Activated B cell treated with CpG ODN at 0.5 μM for 24 hours (primary cell): ENCODE measurements around the gene WRNIP1. TPM values are rescaled to one million over a fixed set of nuclear protein-coding genes. Genes with fewer than 3 reads are reported as not detected.
"Not testable (repeated sequence)": the region's sequence is repeated elsewhere in the genome, so short reads cannot be mapped to it uniquely, and the experiment has no call there.

Experiments
- ATAC-seq: fragments of 200-7000 bp; cut with Tn5 transposase; one replicate; pipeline ENCODE4 v1.10.0; 2021; ENCODE audit warnings: low read depth, mild to moderate bottlenecking, moderate library complexity
- CTCF ChIA-PET: fragments of 350-600 bp; sonication (Branson Sonifier 250); formaldehyde crosslinking; loops from one replicate; lab custom pipeline; 2021; ENCODE audit warnings: antibody characterized with exemption; lab: Charles Lee
- POLR2A ChIA-PET: fragments of 350-600 bp; sonication (Branson Sonifier 250); formaldehyde crosslinking; loops from one replicate; lab custom pipeline; 2021; ENCODE audit warnings: antibody characterized with exemption; lab: Charles Lee
- DNase-seq: peaks from one replicate; pipeline ENCODE4 v3.0.0; 2022
- H3K27ac Mint-ChIP-seq: one replicate; pipeline ENCODE4 v1.8.0; 2020; ENCODE audit warnings: mixed read lengths
- H3K27me3 Mint-ChIP-seq: one replicate; pipeline ENCODE4 v1.8.0; 2021; ENCODE audit warnings: mixed read lengths
- H3K36me3 Mint-ChIP-seq: one replicate; pipeline ENCODE4 v1.8.0; 2021; ENCODE audit warnings: low read depth, mixed read lengths
- H3K4me1 Mint-ChIP-seq: one replicate; pipeline ENCODE4 v1.8.0; 2021; ENCODE audit warnings: mixed read lengths
- H3K4me3 Mint-ChIP-seq: one replicate; pipeline ENCODE4 v1.8.0; 2020; ENCODE audit warnings: mild to moderate bottlenecking, mixed read lengths
- H3K9me3 Mint-ChIP-seq: one replicate; pipeline ENCODE4 v1.8.0; 2020; ENCODE audit warnings: mixed read lengths
- CTCF ChIP-seq: fragments of 200-600 bp; IDR thresholded peaks from one replicate; pipeline ENCODE4 v1.8.0; 2022; ENCODE audit warnings: antibody characterized with exemption, mild to moderate bottlenecking
- intact Hi-C: fragments of 100-400 bp; cut with micrococcal nuclease; formaldehyde crosslinking; loops from one replicate; pipeline ENCODE4 v1.15.1; 2024
- total RNA-seq: library from RNA; stranded (reverse); gene quantifications from 2 replicates; pipeline ENCODE4 v1.2.3, GENCODE V29; 2022

The WRNIP1 gene
- total RNA-seq, 1 donor from 2014 or later, result 31.9 TPM

DNA sequence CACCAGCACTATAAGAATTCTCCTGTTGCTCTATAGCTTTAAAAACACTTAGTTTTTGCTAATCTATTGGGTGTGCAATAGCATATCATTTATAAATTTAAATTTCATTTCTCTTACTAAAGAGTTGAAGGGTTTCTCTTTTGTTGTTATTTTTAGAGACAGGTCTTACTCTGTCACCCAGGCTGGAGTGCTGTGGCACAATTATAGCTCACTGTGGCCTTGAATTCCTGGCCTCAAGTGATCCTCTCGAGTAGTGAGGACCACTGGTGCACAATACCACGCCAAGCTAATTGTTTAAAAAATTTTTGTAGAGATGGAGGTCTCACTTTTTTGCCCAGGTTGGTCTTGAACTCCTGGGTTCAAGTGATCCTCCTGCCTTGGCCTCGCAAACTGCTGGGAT, 6.2 kb upstream of the WRNIP1 start:
- H3K4me1 Mint-ChIP-seq, result peaks cover 3% of the 10 kb centered on the region
- no peak for TF ChIP-seq CTCF
- no peak overlapping the region for H3K27ac Mint-ChIP-seq
- ATAC-seq (no peak), DNase-seq (no peak)
- ChIA-PET POLR2A (no interaction called here), CTCF (interaction anchor here (6.0 kb wide), 1 partner anchor 10 kb away, joined by 31 read pairs; the partner anchor contains the start of gene MYLK4)
- no peaks in the 10 kb centered on the region for H3K36me3 Mint-ChIP-seq
- peaks cover 3% of the 10 kb centered on the region for H3K27me3 Mint-ChIP-seq
- no peak overlapping the region for H3K4me3 Mint-ChIP-seq
- intact Hi-C loops, result loop anchor here (10.0 kb wide), 1 partner anchor 124 kb away; no protein-coding TSS in a partner anchor
- H3K9me3 Mint-ChIP-seq, result no peaks in the 10 kb centered on the region

DNA sequence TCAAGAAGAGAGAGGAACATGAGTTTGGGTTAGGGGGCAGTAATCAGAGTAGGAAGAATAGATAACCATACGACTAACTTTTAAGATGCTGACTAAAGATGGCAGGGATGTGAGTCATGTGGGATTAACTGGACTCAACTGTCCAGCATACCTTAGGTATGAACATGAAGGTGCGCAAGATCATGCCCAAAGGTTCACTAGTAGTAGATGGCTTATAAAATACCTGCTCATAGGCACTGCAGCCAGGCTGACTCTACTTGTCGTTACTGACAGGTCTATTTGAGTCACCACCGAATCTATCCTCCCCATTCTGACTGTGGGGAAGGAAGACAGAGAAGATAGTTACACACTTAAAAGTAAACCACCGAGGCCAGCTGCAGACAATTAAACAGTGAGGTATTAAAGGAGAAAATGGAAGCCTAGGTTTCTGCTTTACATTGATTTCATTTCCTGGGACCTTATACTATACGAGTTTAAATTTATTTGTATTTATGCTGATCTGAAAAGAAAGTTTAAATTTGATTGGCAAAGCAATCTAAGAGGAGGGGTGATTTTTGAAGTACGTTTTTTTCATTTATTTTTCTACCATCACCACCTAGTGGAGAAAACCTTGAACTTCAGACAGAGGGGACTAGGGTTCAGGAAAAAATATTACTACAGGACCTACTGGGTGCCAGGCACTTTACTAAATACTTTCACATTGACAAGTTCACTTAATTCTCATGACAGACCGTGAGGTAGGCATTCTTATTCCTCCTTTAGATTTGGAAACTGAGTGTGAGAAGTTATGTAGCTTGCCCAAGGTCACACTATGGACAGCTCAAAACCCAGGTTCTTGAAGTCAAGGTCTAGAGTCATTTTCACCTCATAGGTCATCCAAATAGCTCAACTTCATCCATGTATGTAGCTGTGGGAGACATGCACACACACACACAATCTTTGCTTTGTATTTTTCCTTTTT, 4.0 kb upstream of the WRNIP1 start:
- no peak for TF ChIP-seq CTCF
- no peak overlapping the region for H3K27ac Mint-ChIP-seq
- no peak for ATAC-seq
- H3K4me3 Mint-ChIP-seq, result no peak overlapping the region
- peaks cover 2% of the 10 kb centered on the region for H3K27me3 Mint-ChIP-seq
- POLR2A ChIA-PET, result no interaction called here
- peaks cover 10% of the 10 kb centered on the region for H3K4me1 Mint-ChIP-seq
- no peak for DNase-seq
- intact Hi-C loops, result no loop called here
- no peaks in the 10 kb centered on the region for H3K36me3 Mint-ChIP-seq
- CTCF ChIA-PET, result interaction anchor here (1.1 to 6.0 kb wide), 2 partner anchors 12 to 23 kb away, joined by 6 to 31 read pairs; partner anchors contain the start of gene MYLK4
- no peaks in the 10 kb centered on the region for H3K9me3 Mint-ChIP-seq

DNA sequence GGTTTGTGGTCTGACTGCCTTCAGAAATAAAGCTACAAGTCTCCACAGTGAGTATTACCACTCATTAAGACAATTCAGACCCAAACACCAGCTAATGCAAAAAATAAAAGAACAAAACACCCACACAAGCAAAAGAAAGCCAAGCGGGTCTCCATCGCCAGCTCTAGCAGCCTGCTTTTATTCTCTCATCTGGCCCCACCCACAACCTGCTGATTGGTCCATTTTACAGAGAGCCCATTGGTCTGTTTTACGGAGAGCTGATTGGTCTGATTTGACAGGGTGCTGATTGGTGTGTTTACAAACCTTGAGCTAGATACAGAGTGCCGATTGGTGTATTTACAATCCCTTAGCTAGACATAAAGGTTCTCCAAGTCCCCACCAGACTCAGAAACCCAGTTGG, 2.3 kb upstream of the WRNIP1 start:
- H3K4me3 Mint-ChIP-seq, intact Hi-C loops, H3K27ac Mint-ChIP-seq, H3K27me3 Mint-ChIP-seq, H3K36me3 Mint-ChIP-seq, DNase-seq, H3K9me3 Mint-ChIP-seq, ATAC-seq: not testable (repeated sequence)
- POLR2A ChIA-PET, result interaction anchor here (1.0 kb wide), 1 partner anchor 149 kb away, joined by 6 read pairs; no protein-coding TSS in a partner anchor
- CTCF ChIA-PET, result interaction anchor here (1.1 to 6.0 kb wide), 3 partner anchors 13 to 79 kb away, joined by 3 to 31 read pairs (median 7); partner anchors contain the start of genes MYLK4 and SERPINB1
- H3K4me1 Mint-ChIP-seq, result peaks cover 22% of the 10 kb centered on the region

GRCh38 chr6:2763345-2763841, 1.8 kb upstream of the WRNIP1 start:
- intact Hi-C loops, result no loop called here
- CTCF ChIA-PET, result interaction anchor here (0.9 to 6.0 kb wide), 5 partner anchors 14 to 79 kb away, joined by 3 to 31 read pairs (median 3); partner anchors contain the start of genes MYLK4 and SERPINB1
- POLR2A ChIA-PET, result interaction anchor here (0.8 to 1.0 kb wide), 2 partner anchors 148 to 225 kb away, joined by 3 to 6 read pairs; no protein-coding TSS in a partner anchor
- H3K27ac Mint-ChIP-seq, result no peak overlapping the region
- TF ChIP-seq CTCF, result no peak
- peaks cover 27% of the 10 kb centered on the region for H3K4me1 Mint-ChIP-seq
- DNase-seq (no peak), ATAC-seq (no peak)
- H3K27me3 Mint-ChIP-seq, result no peaks in the 10 kb centered on the region
- H3K36me3 Mint-ChIP-seq, result peaks cover under 1% of the 10 kb centered on the region
- H3K4me3 Mint-ChIP-seq, result no peak overlapping the region
- H3K9me3 Mint-ChIP-seq, result no peaks in the 10 kb centered on the region

DNA sequence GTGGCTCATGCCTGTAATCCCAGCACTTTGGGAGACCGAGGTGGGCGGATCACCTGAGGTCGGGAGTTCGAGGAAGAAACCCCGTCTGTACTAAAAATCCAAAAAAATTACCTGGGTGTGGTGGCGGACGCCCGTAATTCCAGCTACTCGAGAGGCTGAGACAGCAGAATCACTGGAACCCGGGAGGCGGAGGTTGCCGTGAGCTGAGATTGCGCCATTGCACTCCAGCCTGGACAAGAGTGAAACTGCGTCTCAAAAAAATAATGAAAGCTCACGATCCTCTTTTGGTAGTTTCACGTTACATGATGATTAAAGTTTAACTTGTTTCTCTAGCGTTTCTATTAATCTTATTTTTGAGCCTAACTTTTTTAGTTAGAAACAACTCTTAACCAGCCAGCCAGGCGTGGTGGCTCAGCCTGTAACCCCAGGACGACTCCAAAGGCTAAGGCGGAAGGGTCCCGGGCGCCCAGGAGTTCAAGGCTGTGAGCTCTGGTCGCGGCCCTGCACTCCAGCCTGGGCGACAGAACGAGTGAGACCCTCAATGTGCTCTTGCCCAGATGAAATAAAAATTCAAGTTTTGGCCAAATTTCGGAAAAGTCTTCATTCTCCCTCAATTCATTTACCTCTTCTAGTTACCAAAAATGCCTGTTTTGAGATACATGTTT, 1.2 kb upstream of the WRNIP1 start:
- no peak for DNase-seq
- peak overlapping the region; percentile 93 for H3K4me3 Mint-ChIP-seq
- ATAC-seq, result no peak
- POLR2A ChIA-PET, result interaction anchor here (0.8 to 1.0 kb wide), 2 partner anchors 147 to 225 kb away, joined by 3 to 6 read pairs; no protein-coding TSS in a partner anchor
- H3K9me3 Mint-ChIP-seq, result no peaks in the 10 kb centered on the region
- no peaks in the 10 kb centered on the region for H3K27me3 Mint-ChIP-seq
- H3K36me3 Mint-ChIP-seq, result peaks cover 5% of the 10 kb centered on the region
- peaks cover 33% of the 10 kb centered on the region for H3K4me1 Mint-ChIP-seq
- CTCF ChIA-PET, result interaction anchor here (0.9 to 2.0 kb wide), 3 partner anchors 26 to 31 kb away, joined by 3 to 7 read pairs (median 3); no protein-coding TSS in a partner anchor
- intact Hi-C loops, result loop anchor here (2.0 kb wide), 2 partner anchors 519 to 1255 kb away; partner anchors contain the start of gene GMDS
- H3K27ac Mint-ChIP-seq, result peak overlapping the region; percentile 99
- no peak for TF ChIP-seq CTCF
